H1 (cell line): ENCODE results near the gene SLCO1C1. TPM values are rescaled to one million over a fixed set of nuclear protein-coding genes. Genes with fewer than 3 reads are reported as not detected.

Experiments used
- CTCF ChIA-PET: fragments of 300-600 bp; sonication (Branson Sonifier 250); formaldehyde crosslinking; loops from one replicate; lab custom pipeline; 2021; ENCODE audit not compliant: partially characterized antibody; lab: Charles Lee
- POLR2A ChIA-PET: fragments of 300-600 bp; sonication (Branson Sonifier 250); formaldehyde crosslinking; loops from one replicate; lab custom pipeline; 2021; ENCODE audit warnings: inconsistent platforms; ENCODE audit not compliant: partially characterized antibody; lab: Charles Lee
- DNase-seq, 2 experiments: peaks; one replicate each; pipeline versions ENCODE4 v3.0.0 to v3.0.0-alpha.2; 2010 to 2022; ENCODE audit warnings: low spot score in 2 of 2, low read depth in 1 of 2, mixed read lengths in 1 of 2
- FAIRE-seq: peaks from 2 replicates; lab custom pipeline; 2011; peaks lifted over from hg19 to GRCh38; lab: Jason Lieb, UNC
- H2AFZ ChIP-seq: 2 replicates; pipeline ENCODE4 v1.8.1; 2012; ENCODE audit warnings: low read length, inconsistent platforms
- H2AK5ac ChIP-seq: 2 replicates; pipeline ENCODE4 v1.6.1; 2013; ENCODE audit warnings: low read depth, low read length
- H2BK120ac ChIP-seq: replicated peaks from 2 replicates; pipeline ENCODE3; 2013; ENCODE audit warnings: low read depth, low read length, inconsistent platforms
- H2BK12ac ChIP-seq: 2 replicates; pipeline ENCODE4 v1.6.1; 2013; ENCODE audit warnings: low read depth, low read length
- H2BK15ac ChIP-seq: 2 replicates; pipeline ENCODE4 v1.6.1; 2013; ENCODE audit warnings: low read length
- H2BK20ac ChIP-seq: 2 replicates; pipeline ENCODE4 v1.6.1; 2013; ENCODE audit warnings: low read length
- H2BK5ac ChIP-seq: 2 replicates; pipeline ENCODE4 v1.6.1; 2013; ENCODE audit warnings: low read depth, low read length
- H3K14ac ChIP-seq: 2 replicates; pipeline ENCODE4 v1.6.1; 2013; ENCODE audit warnings: inconsistent platforms; ENCODE audit not compliant: insufficient read length
- H3K18ac ChIP-seq: 2 replicates; pipeline ENCODE4 v1.6.1; 2013; ENCODE audit warnings: low read length; ENCODE audit errors: extremely low read depth
- H3K23ac ChIP-seq: 2 replicates; pipeline ENCODE4 v1.6.1; 2013; ENCODE audit warnings: inconsistent platforms; ENCODE audit not compliant: insufficient read length
- H3K23me2 ChIP-seq: 2 replicates; pipeline ENCODE4 v1.6.1; 2013; ENCODE audit warnings: low read depth, low read length
- H3K27ac ChIP-seq: 2 replicates; pipeline ENCODE4 v1.6.1; 2011; ENCODE audit warnings: low read depth, low read length, inconsistent platforms
- H3K27me3 ChIP-seq, 4 experiments: replicated peaks in 1 of 4; 1 replicate in 1 of 4; 2 replicates in 3 of 4; pipeline versions ENCODE4 v1.6.1 to v1.8.1; 2011 to 2013; ENCODE audit warnings: low read length in 3 of 4, mild to moderate bottlenecking in 3 of 4, inconsistent platforms in 2 of 4, mixed read lengths in 2 of 4, moderate library complexity in 1 of 4; ENCODE audit not compliant: control insufficient read depth in 3 of 4, insufficient read depth in 3 of 4; ENCODE audit errors: extremely low read depth in 1 of 4
- H3K36me3 ChIP-seq, 4 experiments: 2 replicates each; pipeline versions ENCODE4 v1.6.1 to v1.8.1; 2011 to 2013; ENCODE audit warnings: mild to moderate bottlenecking in 4 of 4, low read length in 3 of 4, moderate library complexity in 2 of 4, control low read depth in 1 of 4, inconsistent platforms in 1 of 4; ENCODE audit not compliant: insufficient read depth in 4 of 4, control insufficient read depth in 2 of 4
- H3K4ac ChIP-seq: replicated peaks from 2 replicates; pipeline ENCODE3; 2013; ENCODE audit warnings: low read length, low read depth, mixed read lengths, inconsistent platforms; ENCODE audit not compliant: insufficient read length
- H3K4me1 ChIP-seq, 4 experiments: replicated peaks in 1 of 4; 1 replicate in 1 of 4; 2 replicates in 3 of 4; pipeline versions ENCODE4 v1.6.1 to v1.8.1; 2011 to 2013; ENCODE audit warnings: low read length in 3 of 4, inconsistent platforms in 2 of 4, mixed read lengths in 1 of 4; ENCODE audit not compliant: insufficient read depth in 4 of 4, control insufficient read depth in 3 of 4
- H3K4me2 ChIP-seq, 2 experiments: 2 replicates each; pipeline versions ENCODE4 v1.6.1 to v1.8.1; 2011 to 2013; ENCODE audit warnings: low read depth in 2 of 2, low read length in 2 of 2, control low read depth in 1 of 2, inconsistent platforms in 1 of 2, mild to moderate bottlenecking in 1 of 2; ENCODE audit not compliant: insufficient read depth in 1 of 2
- H3K4me3 ChIP-seq, 4 experiments: fragments of 200-600, 300-600 bp in 1 of 4; sonication (generic), shearing (Covaris generic), sonication (Bioruptor Twin) in 1 of 4; 2 replicates each; pipeline versions ENCODE4 v1.5.1 to v1.8.1; 2011 to 2016; ENCODE audit warnings: low read length in 4 of 4, low read depth in 3 of 4, control low read depth in 2 of 4, inconsistent platforms in 2 of 4, mild to moderate bottlenecking in 2 of 4, mixed read lengths in 1 of 4, moderate library complexity in 1 of 4; ENCODE audit not compliant: insufficient read depth in 2 of 4; ENCODE audit errors: extremely low read depth in 1 of 4
- H3K56ac ChIP-seq: replicated peaks from 2 replicates; pipeline ENCODE3; 2013; ENCODE audit warnings: low read depth, mild to moderate bottlenecking, mixed read lengths, low read length, inconsistent platforms; ENCODE audit not compliant: insufficient read length
- H3K79me1 ChIP-seq: 2 replicates; pipeline ENCODE4 v1.6.1; 2013; ENCODE audit warnings: low read depth, low read length, control low read depth
- H3K79me2 ChIP-seq, 2 experiments: 2 replicates each; pipeline versions ENCODE4 v1.6.1 to v1.8.1; 2012 to 2013; ENCODE audit warnings: low read length in 2 of 2, mild to moderate bottlenecking in 2 of 2, inconsistent platforms in 1 of 2; ENCODE audit not compliant: insufficient read depth in 2 of 2, control insufficient read depth in 1 of 2
- H3K9ac ChIP-seq, 4 experiments: replicated peaks in 1 of 4; 1 replicate in 1 of 4; 2 replicates in 3 of 4; pipeline versions ENCODE4 v1.6.1 to v1.8.1; 2011 to 2013; ENCODE audit warnings: low read depth in 3 of 4, low read length in 3 of 4, control low read depth in 2 of 4, mild to moderate bottlenecking in 2 of 4, moderate library complexity in 2 of 4, inconsistent platforms in 1 of 4; ENCODE audit errors: extremely low read depth in 1 of 4
- H3K9me3 ChIP-seq, 2 experiments: 2 replicates each; pipeline versions ENCODE4 v1.6.1 to v1.8.1; 2012 to 2013; ENCODE audit warnings: mild to moderate bottlenecking in 2 of 2, moderate library complexity in 2 of 2, control low read depth in 1 of 2, inconsistent platforms in 1 of 2, low read depth in 1 of 2, low read length in 1 of 2, mixed read lengths in 1 of 2; ENCODE audit not compliant: insufficient read depth in 2 of 2
- H4K20me1 ChIP-seq, 2 experiments: replicated peaks in 1 of 2; 2 replicates each; pipeline versions ENCODE3 to v1.8.1; 2011 to 2013; ENCODE audit warnings: inconsistent platforms in 2 of 2, low read length in 2 of 2, mild to moderate bottlenecking in 1 of 2; ENCODE audit not compliant: insufficient read depth in 2 of 2, control insufficient read depth in 1 of 2
- H4K5ac ChIP-seq: 2 replicates; pipeline ENCODE4 v1.6.1; 2013; ENCODE audit warnings: low read length, low read depth, mixed read lengths, inconsistent platforms; ENCODE audit not compliant: insufficient read length
- H4K8ac ChIP-seq: 2 replicates; pipeline ENCODE4 v1.8.0; 2013; ENCODE audit warnings: mild to moderate bottlenecking, moderate library complexity, low read length, inconsistent platforms; ENCODE audit not compliant: insufficient read depth; ENCODE audit errors: extremely low read depth
- H4K91ac ChIP-seq: replicated peaks from 2 replicates; pipeline ENCODE3; 2013; ENCODE audit warnings: low read length, mixed read lengths, inconsistent platforms; ENCODE audit not compliant: insufficient read length
- CBX5 ChIP-seq: fragments of 300-800, 300-1000 bp; sonication (generic); IDR thresholded peaks from 2 replicates; pipeline ENCODE4 v1.7.1; 2016; ENCODE audit warnings: antibody characterized with exemption, low read length, low read depth
- CHD1 ChIP-seq: IDR thresholded peaks from 2 replicates; pipeline ENCODE4 v1.6.1; 2012; ENCODE audit warnings: low read depth, low read length, improper control_type of control experiment
- HDAC2 ChIP-seq, 2 experiments: fragments of 300-600 bp in 1 of 2; sonication (generic) in 1 of 2; IDR thresholded peaks; 2 replicates each; pipeline ENCODE4 v1.6.1; 2011 to 2012; ENCODE audit warnings: low read depth in 2 of 2, low read length in 2 of 2, mild to moderate bottlenecking in 2 of 2, moderate library complexity in 2 of 2, borderline replicate concordance in 1 of 2, inconsistent platforms in 1 of 2
- KDM5A ChIP-seq: fragments of 200-600 bp; IDR thresholded peaks from 2 replicates; pipeline ENCODE4 v1.7.1; 2012; ENCODE audit warnings: mild to moderate bottlenecking, low read length, inconsistent platforms, mixed read lengths
- SP4 ChIP-seq: IDR thresholded peaks from 2 replicates; pipeline ENCODE4 v1.6.1; 2012; ENCODE audit warnings: low read length, inconsistent platforms
- TBP ChIP-seq: IDR thresholded peaks from 2 replicates; pipeline ENCODE4 v1.6.1; 2011; ENCODE audit warnings: low read depth, low read length, improper control_type of control experiment
- ZNF274 ChIP-seq: IDR thresholded peaks from 2 replicates; pipeline ENCODE4 v1.7.0; 2012; ENCODE audit warnings: low read length, borderline replicate concordance; ENCODE audit errors: extremely low read depth
- WGBS, 2 experiments: shearing (Covaris generic) in 1 of 2; methylation state at CpG; one replicate each; pipeline versions ENCODE4 v1.1.6 to v1.1.7; 2013 to 2015; ENCODE audit warnings: low lambda C conversion rate in 2 of 2, mixed read lengths in 2 of 2, inconsistent platforms in 1 of 2, low coverage in 1 of 2, missing lambda C conversion rate in 1 of 2; ENCODE audit not compliant: insufficient replicate concordance in 2 of 2, insufficient coverage in 1 of 2, insufficient read length in 1 of 2; ENCODE audit errors: extremely low coverage in 1 of 2, missing lambda C conversion rate in 1 of 2; 5-methylcytosine and 5-hydroxymethylcytosine counted together
- polyA plus RNA-seq, 7 experiments: library from polyadenylated mRNA; depleted of rRNA in 3 of 7; stranded (reverse) in 5 of 7; unstranded in 2 of 7; fragments of >200 nt in 5 of 7; fragments of 200-250 nt in 2 of 7; gene quantifications; 1 replicate in 5 of 7; 2 replicates in 1 of 7; 4 replicates in 1 of 7; pipeline versions ENCODE4 v1.2.1 to v1.2.3, GENCODE V29; 2011 to 2013; ENCODE audit warnings: missing spikeins in 2 of 7, mixed read lengths in 2 of 7
- total RNA-seq: library from RNA; stranded (reverse); fragmentation: NEBNext Ultra II Directional; extraction: Animal tissue kit (Norgen Biotek cat#: 25700); gene quantifications from 2 replicates; pipeline ENCODE4 v1.2.1, GENCODE V29; 2021

The SLCO1C1 gene
- total and polyA plus RNA-seq, 2 of the 8 experiments (the other 6 are each of a cell fraction or from before 2014, with no cell fraction given) = 0.18 to 0.74 TPM

GRCh38 chr12:20740972-20741371 is 45.8 kb downstream of the SLCO1C1 start:
- POLR2A ChIA-PET = no interaction called here
- Histone ChIP-seq H3K9ac (no peak overlapping the region), H4K8ac (no peak overlapping the region), H3K56ac (no peak overlapping the region), H3K23me2 (no peaks in the 10 kb centered on the region), H3K27ac (no peak overlapping the region), H3K27me3 (no peaks in the 10 kb centered on the region), H4K5ac (no peak overlapping the region), H3K4ac (no peak overlapping the region), H3K4me3 (no peak overlapping the region), H3K14ac (no peak overlapping the region), H3K23ac (no peak overlapping the region), H3K79me1 (no peaks in the 10 kb centered on the region), H2BK15ac (no peak overlapping the region), H2BK20ac (no peak overlapping the region), H3K9me3 (no peaks in the 10 kb centered on the region), H2BK5ac (no peak overlapping the region), H4K91ac (no peak overlapping the region), H3K4me1 (no peaks in the 10 kb centered on the region), H2BK12ac (no peak overlapping the region), H2AK5ac (no peak overlapping the region), H3K4me2 (no peak overlapping the region), H3K79me2 (no peaks in the 10 kb centered on the region), H2BK120ac (no peak overlapping the region), H4K20me1 (no peaks in the 10 kb centered on the region), H3K18ac (no peak overlapping the region), H3K36me3 (no peaks in the 10 kb centered on the region), H2AFZ (no peak overlapping the region)
- no peak for DNase-seq
- CTCF ChIA-PET = no interaction called here
- no peak for FAIRE-seq
- WGBS, 2 experiments = 82% methylated on average over 1 of the region's 1 CpG; no CpG with 5 or more reads in 1 of the 2 experiments
- TF ChIP-seq ZNF274 (no peak), KDM5A (no peak), HDAC2 (IDR thresholded peaks at IDR 0.05; ENCODE audit: borderline replicate concordance in 1 of 2, low read depth in 2 of 2, low read length in 2 of 2) (no peak), TBP (no peak), SP4 (no peak), CBX5 (no peak), CHD1 (no peak)
